Cardiac muscle cell (in vitro differentiated cells and primary cell): Measurements from ENCODE around the gene CD3G. TPM values are rescaled to one million over a fixed set of nuclear protein-coding genes. Genes with fewer than 3 reads are reported as not detected.
"Not testable (repeated sequence)": the region's sequence is repeated elsewhere in the genome, so short reads cannot be mapped to it uniquely, and the experiment has no call there.

ENCODE experiments used
- DNase-seq, 2 donors: peaks; one replicate each; pipeline versions ENCODE4 v3.0.0 to v3.0.0-alpha.2; 2010 to 2017; ENCODE audit warnings: low read depth in 1 of 2, low spot score in 1 of 2
- H3K27ac ChIP-seq: fragments of 200-600 bp; sonication (generic); 2 replicates; pipeline ENCODE4 v1.5.1; 2016
- H3K27me3 ChIP-seq: fragments of 200-600 bp; sonication (generic); 2 replicates; pipeline ENCODE4 v1.6.0; 2016; ENCODE audit warnings: control low read depth
- H3K36me3 ChIP-seq: fragments of 200-600 bp; sonication (generic); 2 replicates; pipeline ENCODE4 v1.5.1; 2016; ENCODE audit warnings: control low read depth
- H3K4me1 ChIP-seq: fragments of 200-600 bp; sonication (generic); 2 replicates; pipeline ENCODE4 v1.8.1; 2017; ENCODE audit warnings: low read depth, mild to moderate bottlenecking, mixed run types
- H3K4me3 ChIP-seq: fragments of 200-600 bp; sonication (generic); 2 replicates; pipeline ENCODE4 v1.5.1; 2016; ENCODE audit warnings: mild to moderate bottlenecking
- H3K9me3 ChIP-seq: fragments of 200-600 bp; sonication (generic); 2 replicates; pipeline ENCODE4 v1.5.1; 2017; ENCODE audit warnings: low read depth, mild to moderate bottlenecking, control low read depth
- CTCF ChIP-seq: IDR thresholded peaks from 2 replicates; pipeline ENCODE4 v1.5.1; 2012; ENCODE audit warnings: low read depth, mild to moderate bottlenecking, low read length
- polyA plus RNA-seq: library from polyadenylated mRNA; unstranded; fragments of >200 nt; fragmentation: Nextera tagmentation; extraction: Ambion mirVana; gene quantifications from 2 replicates; pipeline ENCODE4 v1.2.1, GENCODE V29; 2016
- total RNA-seq: library from RNA; depleted of rRNA; stranded (reverse); fragments of >200 nt; gene quantifications from 2 replicates; pipeline ENCODE4 v1.2.3, GENCODE V29; 2016

CD3G gene
- total and polyA plus RNA-seq, 2 experiments from 2014 or later = not detected

- Histone ChIP-seq H3K4me3 (no peak within 1 kb of the TSS), H3K27ac (no peak within 1 kb of the TSS), H3K36me3 (no peaks in the 10 kb centered on the region), H3K4me1 (no peaks in the 10 kb centered on the region), H3K9me3 (no peaks in the 10 kb centered on the region), H3K27me3 (peaks cover 26% of the 10 kb centered on the region)
- no peak for DNase-seq
- no peak for TF ChIP-seq CTCF
Observed at GRCh38 chr11:118304568-118305248, 39.4 kb upstream of the CD3G start, which contains the start of gene CD3E. CD3E (plus strand) TSS chr11:118304730; CDS start chr11:118304953, 223 bp downstream.

- Histone ChIP-seq H3K9me3 (no peaks in the 10 kb centered on the region), H3K27ac (no peak overlapping the region), H3K27me3 (peaks cover 21% of the 10 kb centered on the region), H3K36me3 (no peaks in the 10 kb centered on the region), H3K4me1 (no peaks in the 10 kb centered on the region), H3K4me3 (no peak overlapping the region)
- no peak for DNase-seq
- TF ChIP-seq CTCF = no peak
Observed at GRCh38 chr11:118305726-118306125, 38.4 kb upstream of the CD3G start.

- H3K36me3 ChIP-seq = no peaks in the 10 kb centered on the region
- H3K27ac ChIP-seq = no peak overlapping the region
- TF ChIP-seq CTCF = no peak
- H3K4me1 ChIP-seq = no peaks in the 10 kb centered on the region
- H3K9me3 ChIP-seq = no peaks in the 10 kb centered on the region
- H3K27me3 ChIP-seq = peaks cover 14% of the 10 kb centered on the region
- H3K4me3 ChIP-seq = no peak overlapping the region
- DNase-seq = peak in 1 of 2 donors; percentile 1
Observed at GRCh38 chr11:118306556-118306955, 37.6 kb upstream of the CD3G start.

GRCh38 chr11:118308995-118309528 is 35.1 kb upstream of the CD3G start:
- H3K9me3 ChIP-seq, DNase-seq, H3K27ac ChIP-seq, H3K27me3 ChIP-seq, H3K4me1 ChIP-seq, H3K4me3 ChIP-seq, H3K36me3 ChIP-seq: not testable (repeated sequence)

GRCh38 chr11:118310271-118310670 is 33.9 kb upstream of the CD3G start:
- Histone ChIP-seq H3K27ac (no peak overlapping the region), H3K4me3 (no peak overlapping the region), H3K36me3 (no peaks in the 10 kb centered on the region), H3K4me1 (no peaks in the 10 kb centered on the region), H3K9me3 (no peaks in the 10 kb centered on the region), H3K27me3 (peaks cover 3% of the 10 kb centered on the region)
- no peak for TF ChIP-seq CTCF
- DNase-seq = no peak

- Histone ChIP-seq H3K27me3 (peaks cover 3% of the 10 kb centered on the region), H3K36me3 (no peaks in the 10 kb centered on the region), H3K4me1 (no peaks in the 10 kb centered on the region), H3K27ac (no peak overlapping the region), H3K9me3 (no peaks in the 10 kb centered on the region), H3K4me3 (no peak overlapping the region)
- no peak for TF ChIP-seq CTCF
- DNase-seq = no peak
Observed at GRCh38 chr11:118310781-118311485, 33.2 kb upstream of the CD3G start.
